ENCODE data around the gene TIGD2.

DNA sequence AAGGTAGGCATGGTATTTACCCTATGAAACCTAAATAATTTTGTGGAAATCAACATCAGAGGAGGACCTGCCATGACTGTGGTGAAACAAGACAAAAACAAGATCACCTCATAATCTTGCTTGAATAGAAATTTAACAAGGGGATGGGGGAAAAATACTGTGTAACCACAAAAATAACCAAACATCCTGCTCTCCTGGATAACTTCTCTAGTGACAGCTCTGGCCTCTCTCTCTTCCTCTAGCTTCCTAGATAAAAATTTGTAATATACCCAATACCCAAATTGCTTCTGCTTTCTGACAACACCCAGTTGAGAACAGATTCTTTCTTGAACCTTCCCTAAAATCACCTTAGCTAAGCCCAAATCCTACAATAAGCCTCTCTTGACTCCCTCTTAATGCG is 11.9 kb upstream of the TIGD2 start:
- no peak for TF ChIP-seq EZH2phosphoT487 (IDR thresholded peaks at IDR 0.05; ENCODE audit: low read depth)
- no peak for TF ChIP-seq CTCF (IDR thresholded peaks at IDR 0.05; ENCODE audit: low read depth, low read length)

Data from OCI-LY3 (cell line).